Right lobe of liver (tissue), 6 donors: ENCODE measurements around the gene ABL1. TPM values are rescaled to one million over a fixed set of nuclear protein-coding genes. Genes with fewer than 3 reads are reported as not detected.

Experiments
- ATAC-seq, 4 donors: fragments of 200-7000 bp; cut with Tn5 transposase; one replicate each; pipeline ENCODE4 v1.9.1; 2020; ENCODE audit warnings: mild to moderate bottlenecking in 4 of 4, moderate library complexity in 4 of 4
- DNase-seq, 3 donors: peaks; one replicate each; pipeline ENCODE4 v3.0.0-alpha.2; 2020
- H3K27ac ChIP-seq, 3 donors: fragments of 200-600 bp; one replicate each; pipeline ENCODE4 v1.8.0; 2022
- H3K27me3 ChIP-seq, 2 donors: fragments of 200-600 bp; one replicate each; pipeline ENCODE4 v1.8.0; 2022
- H3K36me3 ChIP-seq, 4 donors: fragments of 200-600 bp; sonication (generic) in 1 of 4; one replicate each; pipeline versions ENCODE4 v1.5.1 to v1.8.0; 2017 to 2022; ENCODE audit warnings: control low read depth in 1 of 4
- H3K4me1 ChIP-seq, 4 donors: fragments of 200-600 bp; sonication (generic) in 1 of 4; one replicate each; pipeline versions ENCODE4 v1.5.1 to v1.8.0; 2017 to 2022; ENCODE audit warnings: control low read depth in 1 of 4
- H3K4me3 ChIP-seq, 3 donors: fragments of 200-600 bp; one replicate each; pipeline ENCODE4 v1.8.0; 2022
- H3K9me3 ChIP-seq, 4 donors: fragments of 200-600 bp; sonication (generic) in 1 of 4; one replicate each; pipeline versions ENCODE4 v1.5.1 to v1.8.0; 2017 to 2022; ENCODE audit warnings: control low read depth in 1 of 4
- POLR2A ChIP-seq: fragments of 450-650 bp; IDR thresholded peaks from one replicate; pipeline ENCODE4 v1.6.1; 2017; ENCODE audit warnings: antibody characterized with exemption, mild to moderate bottlenecking
- WGBS: methylation state at CpG from one replicate; pipeline ENCODE4 v1.1.6; 2018; ENCODE audit warnings: low coverage, low lambda C conversion rate; ENCODE audit not compliant: insufficient coverage; ENCODE audit errors: missing lambda C conversion rate; 5-methylcytosine and 5-hydroxymethylcytosine counted together
- intact Hi-C, 2 donors: fragments of 100-400 bp; cut with DNase I; formaldehyde crosslinking; loops; one replicate each; pipeline versions ENCODE4 v1.11.2 to v1.14.1; 2022
- total RNA-seq, 6 experiments: library from RNA; depleted of rRNA in 2 of 6; stranded (reverse); fragments of >200 nt in 2 of 6; fragmentation: NEBNext Ultra II Directional in 3 of 6; extraction: Animal tissue kit (Norgen Biotek cat#: 25700) in 3 of 6; gene quantifications; one replicate each; pipeline versions ENCODE4 v1.1.0 to v1.2.4, GENCODE V29; 2016 to 2023
- TF ChIP-seq, protein P1 (sequence below), 4 donors: fragments of 200-600 bp in 3 of 4; fragments of 450-650 bp in 1 of 4; IDR thresholded peaks; one replicate each; pipeline versions ENCODE4 v1.5.1 to v1.8.0; 2016 to 2022; ENCODE audit warnings: antibody characterized with exemption in 4 of 4, mild to moderate bottlenecking in 2 of 4
- donor health status: DM: no; HTN: yes; CAD: no.
- donor health status: DM: no; HTN: no; CAD: no.
- donor health status: DM: no; HTN: no; CAD: no.
- donor health status: DM: no; HTN: yes; CAD: no.
- donor health status: DM: no; HTN: yes; CAD: no.

The ABL1 gene
- total RNA-seq, 6 experiments from 2014 or later = 17.0 to 25.8 (median 18.8) TPM

DNA sequence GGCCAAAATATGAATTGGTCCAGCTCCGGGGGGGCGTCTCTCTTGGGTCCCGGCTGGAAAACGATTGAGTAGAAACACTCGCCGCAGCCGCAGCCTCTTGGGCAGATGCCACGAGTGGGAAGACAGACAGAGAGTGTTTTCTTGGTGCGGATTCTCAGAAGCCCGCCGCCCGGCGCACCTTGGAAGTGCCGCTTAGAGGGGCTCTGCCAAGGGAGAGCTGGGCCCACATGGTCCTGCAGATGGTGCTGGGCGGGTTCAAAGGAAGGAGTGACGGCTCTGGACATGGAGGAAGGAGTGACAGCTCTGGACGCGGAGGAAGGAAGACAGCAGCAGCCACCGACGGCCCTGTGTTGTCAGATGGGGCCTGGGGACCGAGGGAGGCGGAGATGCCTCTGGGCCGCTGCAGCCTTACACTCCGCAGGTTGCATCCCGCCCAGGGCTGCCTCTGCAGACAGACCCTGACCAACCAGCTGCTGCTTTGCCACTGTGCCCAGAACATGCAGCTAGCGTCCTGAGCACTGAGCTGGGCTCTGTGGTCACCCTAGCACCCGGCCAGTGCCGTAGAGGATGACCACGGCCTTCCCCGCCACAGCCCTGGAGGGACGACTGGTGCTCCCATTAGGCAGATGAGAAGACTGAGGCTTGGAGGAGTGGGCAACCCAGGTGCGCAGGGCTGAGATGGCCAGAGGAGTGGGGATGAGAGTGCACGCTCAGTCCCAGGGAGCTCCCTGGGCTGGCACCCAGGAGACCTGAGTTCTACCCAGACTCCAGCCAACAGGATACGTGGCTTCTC, 82.3 kb downstream of the ABL1 start:
- no peaks in the 10 kb centered on the region for H3K27me3 ChIP-seq
- intact Hi-C loops = no loop called here

DNA sequence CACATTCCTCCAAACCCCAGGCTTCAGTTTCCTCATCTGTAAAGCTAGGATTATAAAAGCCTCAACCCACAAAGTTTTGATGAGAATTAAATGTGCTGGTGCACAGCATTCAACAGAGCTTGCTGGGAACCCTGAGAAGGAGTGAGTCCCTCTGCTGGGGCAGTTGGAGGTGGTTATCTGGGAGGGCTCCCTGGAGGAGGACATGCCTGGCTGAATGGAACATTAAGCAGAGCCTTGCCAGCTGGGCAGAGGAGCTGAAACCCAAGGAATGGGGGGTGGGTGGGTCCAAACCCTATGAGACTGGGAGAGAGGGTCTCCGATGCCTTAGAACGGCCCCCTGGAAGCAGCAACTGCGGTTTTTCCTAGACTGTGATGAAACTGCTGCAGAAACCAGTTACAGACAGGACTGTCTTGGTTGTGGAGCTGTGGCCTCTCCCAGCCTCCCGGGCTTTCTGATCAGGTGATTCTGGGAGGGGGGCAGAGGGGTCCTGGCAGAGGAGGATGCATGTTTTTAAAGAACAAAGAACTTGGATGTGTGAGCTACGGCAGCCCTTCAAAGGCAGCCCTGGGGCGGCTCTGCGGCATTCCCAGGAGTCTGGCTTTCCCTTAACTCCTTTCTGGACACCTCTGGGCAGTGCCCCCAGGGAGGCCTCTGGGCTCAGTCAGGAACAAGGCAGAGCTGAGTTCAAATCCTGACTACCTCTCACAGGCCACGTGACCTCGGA, 83.2 kb downstream of the ABL1 start:
- ATAC-seq (no peak), DNase-seq (no peak)
- H3K9me3 ChIP-seq = no peaks in the 10 kb centered on the region
- H3K4me1 ChIP-seq = no peaks in the 10 kb centered on the region
- 40% methylated on average over 2 of the region's 9 CpGs for WGBS
- TF ChIP-seq POLR2A = no peak
- TF ChIP-seq, protein P1, sequence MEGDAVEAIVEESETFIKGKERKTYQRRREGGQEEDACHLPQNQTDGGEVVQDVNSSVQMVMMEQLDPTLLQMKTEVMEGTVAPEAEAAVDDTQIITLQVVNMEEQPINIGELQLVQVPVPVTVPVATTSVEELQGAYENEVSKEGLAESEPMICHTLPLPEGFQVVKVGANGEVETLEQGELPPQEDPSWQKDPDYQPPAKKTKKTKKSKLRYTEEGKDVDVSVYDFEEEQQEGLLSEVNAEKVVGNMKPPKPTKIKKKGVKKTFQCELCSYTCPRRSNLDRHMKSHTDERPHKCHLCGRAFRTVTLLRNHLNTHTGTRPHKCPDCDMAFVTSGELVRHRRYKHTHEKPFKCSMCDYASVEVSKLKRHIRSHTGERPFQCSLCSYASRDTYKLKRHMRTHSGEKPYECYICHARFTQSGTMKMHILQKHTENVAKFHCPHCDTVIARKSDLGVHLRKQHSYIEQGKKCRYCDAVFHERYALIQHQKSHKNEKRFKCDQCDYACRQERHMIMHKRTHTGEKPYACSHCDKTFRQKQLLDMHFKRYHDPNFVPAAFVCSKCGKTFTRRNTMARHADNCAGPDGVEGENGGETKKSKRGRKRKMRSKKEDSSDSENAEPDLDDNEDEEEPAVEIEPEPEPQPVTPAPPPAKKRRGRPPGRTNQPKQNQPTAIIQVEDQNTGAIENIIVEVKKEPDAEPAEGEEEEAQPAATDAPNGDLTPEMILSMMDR (IDR thresholded peaks at IDR 0.05) = no peak
- intact Hi-C loops = no loop called here
- H3K36me3 ChIP-seq = no peaks in the 10 kb centered on the region
- H3K27me3 ChIP-seq = no peaks in the 10 kb centered on the region
- no peak overlapping the region for H3K4me3 ChIP-seq
- H3K27ac ChIP-seq = no peak overlapping the region

More for the DNA sequence above, 82.3 kb downstream of the ABL1 start:
- WGBS = 78% methylated on average over 10 of the region's 34 CpGs
- H3K36me3 ChIP-seq = no peaks in the 10 kb centered on the region
- ATAC-seq = no peak
- no peak overlapping the region for H3K4me3 ChIP-seq
- H3K4me1 ChIP-seq = no peaks in the 10 kb centered on the region
- H3K9me3 ChIP-seq = no peaks in the 10 kb centered on the region
- no peak for DNase-seq
- no peak for TF ChIP-seq POLR2A
- no peak overlapping the region for H3K27ac ChIP-seq

DNA sequence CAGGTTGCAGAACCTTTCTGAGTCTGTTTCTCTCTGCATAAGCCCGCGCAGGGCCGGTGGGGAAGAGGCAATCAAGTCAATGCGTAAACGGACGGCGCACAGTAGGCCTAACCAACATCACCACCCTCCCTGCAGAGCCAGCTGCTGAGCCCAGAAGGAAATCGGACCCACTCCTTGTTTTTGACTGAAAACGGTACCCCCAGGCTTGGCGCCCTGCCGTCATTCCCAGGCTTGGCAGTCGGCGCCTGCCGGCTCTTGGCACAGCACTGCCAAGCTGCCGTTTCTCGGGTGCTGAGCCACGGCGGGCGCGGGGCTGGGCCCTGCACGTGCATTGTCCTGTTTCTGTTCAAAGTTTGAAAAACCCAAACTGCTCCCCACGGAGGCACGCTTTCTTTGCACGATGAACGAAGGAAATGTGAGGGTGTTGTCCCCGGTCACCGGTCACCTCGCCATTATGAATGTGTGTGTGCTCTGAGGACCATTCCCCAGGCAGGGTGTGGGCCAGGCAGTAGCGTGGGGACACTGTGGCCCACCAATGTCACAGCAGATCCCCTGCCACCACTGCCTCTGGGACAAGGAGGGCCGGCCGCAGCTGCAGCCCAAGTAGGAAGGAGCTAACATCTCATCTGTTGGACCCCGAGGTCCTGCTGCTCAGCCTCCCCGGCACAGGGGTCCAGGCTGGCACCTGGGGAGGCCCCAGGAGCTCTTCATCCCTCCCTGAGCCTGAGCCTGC, 83.9 kb downstream of the ABL1 start:
- Histone ChIP-seq H3K4me3 (no peak overlapping the region), H3K4me1 (no peaks in the 10 kb centered on the region), H3K27ac (no peak overlapping the region), H3K27me3 (no peaks in the 10 kb centered on the region), H3K9me3 (no peaks in the 10 kb centered on the region), H3K36me3 (no peaks in the 10 kb centered on the region)
- intact Hi-C loops = no loop called here
- WGBS = 38% methylated on average over 6 of the region's 33 CpGs
- no peak for ATAC-seq
- no peak for DNase-seq
- TF ChIP-seq POLR2A = no peak
- TF ChIP-seq, protein P1 (IDR thresholded peaks at IDR 0.05) = no peak

DNA sequence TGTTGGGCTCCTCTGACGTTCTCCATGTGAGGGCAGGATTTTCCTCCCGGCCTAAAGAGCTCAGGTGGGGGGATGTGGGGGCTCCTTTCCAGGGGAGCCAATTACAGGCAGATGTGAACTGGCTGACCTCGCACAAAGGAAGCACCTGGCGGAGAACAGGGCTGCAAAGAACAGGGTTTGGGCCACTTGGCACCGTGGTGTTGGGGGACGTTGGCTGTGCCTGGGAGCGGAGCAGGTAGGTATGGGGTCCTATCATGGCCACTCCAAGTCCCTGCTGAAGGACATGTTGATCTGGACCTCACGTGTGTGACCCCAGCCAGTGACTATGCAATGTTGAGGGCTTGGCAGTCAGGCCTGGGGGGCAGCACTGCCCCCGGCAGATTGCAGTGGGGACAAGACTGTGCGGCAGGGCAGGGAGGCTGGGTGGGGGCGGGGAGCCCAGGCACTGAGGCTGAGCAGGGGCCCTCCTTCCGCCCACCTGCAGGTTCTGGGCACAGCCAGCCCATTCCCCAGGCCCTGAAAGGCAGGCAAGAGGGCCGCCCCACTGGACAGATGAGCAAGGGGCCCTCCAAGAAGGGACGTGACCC, 84.6 kb downstream of the ABL1 start:
- ATAC-seq (no peak), DNase-seq (no peak)
- no peaks in the 10 kb centered on the region for H3K9me3 ChIP-seq
- no peak overlapping the region for H3K27ac ChIP-seq
- H3K36me3 ChIP-seq = no peaks in the 10 kb centered on the region
- intact Hi-C loops = no loop called here
- no peak overlapping the region for H3K4me3 ChIP-seq
- H3K27me3 ChIP-seq = no peaks in the 10 kb centered on the region
- no peaks in the 10 kb centered on the region for H3K4me1 ChIP-seq
- no peak for TF ChIP-seq POLR2A
- TF ChIP-seq, protein P1 (IDR thresholded peaks at IDR 0.05) = no peak
- 29% methylated on average over 4 of the region's 14 CpGs for WGBS
